NCI-H1417 (cell line): ENCODE measurements around the gene LIFR.

Experiments used
- DNase-seq, 3 experiments: peaks; one replicate each; lab custom pipeline; 2025; lab: John Stamatoyannopoulos, UW

The LIFR gene

DNA sequence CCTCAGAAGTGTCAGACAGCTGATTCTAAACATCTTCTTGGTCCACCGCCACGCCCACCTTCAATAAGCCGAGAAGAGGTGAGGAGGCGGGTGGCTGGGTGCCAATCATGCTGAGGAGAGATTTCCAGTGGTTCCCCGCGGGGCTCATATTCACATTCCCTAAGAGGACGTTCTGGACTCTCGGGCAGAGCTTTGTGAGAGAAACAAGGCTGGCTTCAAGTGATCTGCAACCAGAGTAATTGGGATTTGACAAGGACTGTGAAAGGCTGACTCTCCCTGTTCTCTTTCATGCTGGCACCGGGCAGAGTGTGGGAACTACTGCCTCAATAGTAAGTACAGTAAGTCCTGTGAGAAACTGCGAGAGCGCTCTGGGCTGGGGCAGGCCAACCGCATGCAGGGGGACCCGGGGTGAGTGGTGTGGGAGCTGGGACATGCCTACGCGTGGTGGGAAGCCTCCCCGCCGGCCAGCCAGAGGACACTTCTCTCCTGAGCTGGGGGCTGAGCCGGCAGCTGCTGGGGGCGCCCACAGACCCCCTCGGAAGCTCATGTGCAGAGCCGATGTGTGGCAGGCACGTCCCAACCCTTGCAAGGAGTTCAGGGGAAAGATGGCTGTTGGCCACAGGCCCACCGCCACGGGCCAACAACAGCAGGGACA is 110.9 kb downstream of the LIFR start:
- DNase-seq: peak in 2 of 3 experiments; percentile 6 to 85

DNA sequence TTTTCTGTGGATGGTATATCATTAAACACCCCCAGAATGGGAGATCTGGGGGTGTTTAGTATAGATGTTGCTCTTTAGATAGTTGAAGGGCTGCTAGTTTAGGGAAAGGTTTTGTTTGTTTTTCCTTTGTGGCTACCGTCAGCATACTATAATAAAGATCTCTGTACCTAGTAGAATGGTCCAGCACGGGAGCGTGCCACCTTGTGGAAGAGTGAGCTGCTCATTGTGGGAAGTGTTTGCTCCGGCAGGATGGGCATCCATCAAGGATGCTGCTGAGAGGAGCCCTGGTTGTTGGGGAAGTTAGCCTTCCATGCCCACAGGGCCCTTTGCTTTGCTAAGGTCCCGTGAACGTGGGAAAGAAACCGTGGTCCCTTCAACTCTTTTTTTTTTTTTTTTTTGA is 113.1 kb downstream of the LIFR start:
- DNase-seq: peak in 1 of 3 experiments; percentile 13

DNA sequence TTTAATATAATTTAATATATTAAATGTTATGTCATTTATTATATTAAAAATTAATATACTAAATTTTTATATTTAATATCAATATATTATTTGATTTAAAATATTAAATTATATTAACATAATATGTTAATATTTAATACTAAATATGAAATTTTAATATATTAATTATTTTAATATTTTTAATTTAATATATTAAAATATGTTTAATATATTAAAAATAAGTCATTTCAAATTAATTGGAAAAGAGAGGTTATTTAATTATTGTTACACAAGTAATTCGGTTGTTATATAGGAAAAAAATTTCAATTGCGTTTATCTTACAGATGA is 114.2 kb downstream of the LIFR start:
- DNase-seq: no peak

DNA sequence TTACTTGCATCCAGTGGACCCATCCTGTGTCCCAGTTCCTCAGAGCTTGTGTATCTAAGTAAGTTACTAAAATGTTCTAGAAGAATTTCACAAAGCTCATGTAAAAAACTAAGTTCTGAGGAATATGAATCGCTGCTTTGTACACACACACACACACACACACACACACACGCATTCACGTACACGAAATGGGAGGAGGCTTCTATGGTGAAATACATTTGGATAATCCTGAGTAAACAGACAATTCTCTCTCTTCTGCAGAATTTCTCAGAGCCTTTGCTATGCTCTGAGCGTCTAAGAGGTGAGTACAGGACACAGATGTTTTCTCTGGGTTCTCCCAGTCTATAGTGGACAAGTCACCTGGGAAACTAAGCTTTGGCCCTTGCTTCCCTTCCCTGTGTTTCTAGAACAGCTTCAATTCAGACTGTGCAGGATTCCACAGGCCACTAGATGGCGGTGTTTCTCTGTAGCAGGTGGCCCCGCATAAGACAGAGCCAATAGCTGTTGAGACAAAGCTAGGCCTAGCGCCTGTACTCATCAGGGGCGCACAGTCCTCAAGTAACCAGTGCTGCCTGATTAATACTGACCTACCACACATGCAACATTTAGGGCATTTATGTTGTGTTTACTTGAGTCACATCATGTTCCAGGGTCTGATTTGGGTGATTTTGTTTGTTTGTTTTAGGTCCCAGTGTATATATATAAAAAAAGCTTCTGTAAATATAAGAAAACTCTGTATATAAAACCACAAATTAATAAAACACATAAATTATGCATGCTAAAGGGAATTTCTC is 114.8 kb downstream of the LIFR start:
- peak; percentile 87 to 98 (median 96) for DNase-seq

DNA sequence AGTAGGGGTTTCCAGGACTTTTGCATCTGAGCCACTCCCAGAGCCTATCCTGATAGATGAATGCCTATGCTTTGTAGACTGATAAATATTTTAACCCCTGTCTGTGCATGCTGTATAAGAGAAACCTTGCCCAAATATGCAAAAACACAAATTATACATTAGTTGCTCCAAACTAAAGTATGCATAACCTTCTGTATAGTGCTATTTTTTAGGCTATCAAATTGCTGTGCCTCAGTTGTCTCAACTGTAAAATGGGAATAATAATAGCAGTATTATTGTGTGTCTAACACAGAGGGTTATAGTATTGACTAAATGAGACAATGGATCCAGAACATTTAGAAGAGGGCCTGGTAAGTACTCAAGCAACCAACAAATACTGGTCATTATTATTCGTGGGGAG is 117.7 kb downstream of the LIFR start:
- no peak for DNase-seq

DNA sequence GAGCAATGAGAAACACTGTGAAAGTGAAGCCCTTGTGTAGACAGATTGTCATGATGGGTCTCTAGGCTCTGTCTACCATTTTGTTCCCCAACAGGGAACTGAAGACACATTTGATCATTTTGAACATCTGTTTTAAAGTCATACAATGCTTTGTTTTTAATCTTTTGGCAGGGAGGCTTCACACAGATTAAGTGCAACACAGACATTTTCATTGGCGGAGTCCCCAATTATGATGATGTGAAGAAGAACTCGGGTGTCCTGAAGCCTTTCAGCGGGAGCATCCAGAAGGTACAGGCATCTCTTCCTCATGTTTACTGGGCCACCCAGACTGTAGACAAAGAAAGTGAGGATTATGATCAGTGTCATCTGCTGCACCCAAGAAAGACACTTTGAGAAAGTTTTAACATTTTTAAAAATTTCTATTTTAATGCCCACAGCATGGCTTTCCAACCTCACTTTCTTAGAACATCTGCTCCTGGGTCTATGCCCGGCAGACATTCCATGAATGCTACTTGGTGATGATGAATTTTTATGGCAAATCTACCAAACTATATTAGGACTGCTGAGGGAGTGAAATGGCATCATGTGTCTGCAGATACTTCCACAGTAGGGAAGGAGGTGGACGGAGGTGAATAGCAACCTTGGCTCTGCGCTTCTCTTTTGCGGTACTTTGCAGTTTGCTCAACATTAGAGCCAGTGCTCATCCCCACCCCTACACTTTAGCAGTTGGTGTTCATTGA is 121.3 kb downstream of the LIFR start:
- DNase-seq: no peak

DNA sequence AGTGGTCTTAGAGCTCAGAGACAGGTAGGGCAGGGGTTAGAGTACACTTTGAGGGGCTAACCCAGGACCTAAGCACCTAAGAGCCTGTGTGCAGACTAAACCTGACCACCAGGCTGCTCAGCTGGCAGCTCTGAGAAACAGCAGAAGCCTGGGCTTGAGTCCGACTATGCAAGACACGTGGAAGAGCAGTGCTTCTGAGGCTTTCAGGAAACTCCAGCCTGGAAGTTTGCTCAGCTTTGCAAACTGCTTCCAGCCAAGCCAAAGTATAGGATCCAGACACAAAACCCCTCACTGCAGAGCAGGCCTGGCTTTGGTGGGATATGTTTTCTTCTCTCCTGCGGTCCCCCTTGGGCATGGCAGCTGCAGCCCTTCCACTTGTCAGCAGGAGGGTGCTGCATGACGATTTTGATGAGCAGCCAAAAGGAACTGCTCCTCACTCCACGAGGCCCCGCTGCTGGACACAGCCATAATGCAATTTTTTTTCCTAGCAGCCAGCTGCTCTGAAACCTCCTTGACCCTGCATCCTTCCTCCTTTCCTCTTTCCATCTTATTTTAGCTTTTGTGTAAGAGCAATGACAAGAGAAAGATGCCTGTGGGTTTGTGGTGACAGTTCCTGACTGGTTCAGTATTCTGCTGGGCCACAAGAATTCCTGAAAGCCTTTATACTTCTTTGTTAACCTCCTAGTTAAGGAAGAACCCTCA is 123.1 kb downstream of the LIFR start:
- DNase-seq: peak in 2 of 3 experiments; percentile 35 to 66

DNA sequence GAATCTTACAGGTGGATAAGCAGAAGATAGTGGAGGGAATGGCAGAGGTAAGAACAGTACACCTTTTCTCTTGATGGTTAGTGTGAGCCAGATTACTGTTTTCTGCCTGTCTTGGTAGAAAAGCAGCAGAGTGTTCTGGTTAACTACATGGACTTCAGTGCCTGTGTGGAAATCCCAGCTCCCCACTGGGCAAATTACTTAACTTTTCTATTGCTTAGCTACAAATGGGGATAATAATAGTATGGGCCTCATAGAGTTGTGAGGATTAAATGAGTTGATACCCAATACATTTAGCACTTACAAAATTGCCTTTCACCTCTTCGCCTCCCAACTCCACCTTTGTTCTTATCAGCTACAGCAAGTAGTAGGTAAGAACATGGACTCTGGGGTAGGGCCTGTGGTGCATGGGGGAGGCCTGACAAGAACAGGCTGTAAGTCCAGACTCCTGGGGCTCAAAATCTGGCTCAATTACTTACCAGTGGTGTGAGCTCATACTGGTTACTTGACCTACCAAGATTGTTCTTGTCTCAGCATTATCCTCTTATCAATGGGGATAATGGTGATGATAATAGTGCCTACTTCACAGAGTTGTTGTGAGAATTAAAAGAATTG is 125.1 kb downstream of the LIFR start:
- DNase-seq: no peak

DNA sequence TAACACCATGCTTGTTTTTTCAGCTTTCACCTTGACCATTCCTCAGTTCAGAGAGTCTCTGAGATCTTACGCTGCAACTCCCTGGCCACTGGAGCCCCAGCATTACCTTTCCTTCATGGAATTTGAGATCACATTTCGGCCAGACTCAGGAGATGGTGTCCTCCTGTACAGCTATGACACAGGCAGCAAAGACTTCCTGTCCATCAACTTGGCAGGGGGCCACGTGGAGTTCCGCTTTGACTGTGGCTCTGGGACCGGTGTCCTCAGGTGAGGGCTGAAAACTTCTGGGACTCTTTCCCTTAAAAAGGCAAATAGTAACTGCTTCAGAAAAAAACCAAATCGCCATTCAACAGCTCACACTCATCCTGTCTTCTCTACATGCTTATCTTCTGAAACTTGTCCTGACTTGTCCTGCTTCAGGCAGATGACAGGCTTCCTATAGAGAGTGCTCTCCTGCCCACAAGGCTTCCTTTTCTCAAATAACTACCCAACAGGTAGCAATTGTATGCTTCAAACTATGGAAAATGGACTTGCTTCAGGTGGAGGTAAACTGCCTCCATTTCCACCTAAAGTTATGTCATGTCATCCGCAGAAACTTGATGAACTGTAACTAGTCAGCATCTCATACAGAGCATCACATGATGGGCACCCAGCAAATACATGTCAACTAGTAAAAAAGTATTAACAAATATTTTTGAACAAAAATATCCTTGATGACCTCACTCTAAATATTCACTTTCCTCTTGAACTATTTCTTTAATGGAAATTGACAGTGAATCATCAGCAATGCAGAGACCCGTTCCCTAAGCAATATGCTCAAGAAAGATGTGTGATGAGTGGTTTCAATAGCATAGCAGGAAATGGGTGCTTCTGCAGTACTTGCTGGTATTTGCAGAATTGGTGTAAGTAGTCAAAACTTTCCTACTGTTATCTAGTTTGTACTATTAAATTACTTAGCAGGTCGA is 129.2 kb downstream of the LIFR start:
- peak in 1 of 3 experiments; percentile 27 for DNase-seq

DNA sequence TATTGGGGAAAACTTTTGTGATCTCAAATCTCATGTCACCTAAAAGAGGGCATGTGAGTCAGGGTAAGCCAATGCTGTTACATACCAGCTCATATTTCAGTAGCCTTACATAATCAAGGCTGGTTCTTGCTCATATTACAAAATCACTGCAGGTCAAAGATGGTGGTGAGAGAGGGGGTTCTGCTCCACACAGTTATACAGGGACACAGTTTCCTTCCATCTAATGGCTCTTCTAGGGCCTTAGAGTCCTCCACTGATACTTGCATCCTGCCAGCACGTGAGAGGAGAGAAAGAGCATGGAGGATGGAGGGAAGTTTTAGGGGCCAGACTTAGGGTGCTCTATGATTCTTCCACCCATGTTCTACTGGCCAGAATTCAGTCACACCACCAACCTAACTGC is 130.0 kb downstream of the LIFR start:
- DNase-seq: no peak
